Activated CD8-positive, alpha-beta memory T cell treated with anti-CD3 and anti-CD28 coated beads, Interleukin-2, amount 50 U/mL, for 24 hours (primary cell): ENCODE data around the gene TARM1.

Source experiments
- DNase-seq: peaks from one replicate; pipeline ENCODE4 v3.0.0-alpha.2; 2020; ENCODE audit errors: extremely low read depth

TARM1 gene

GRCh38 chr19:54081032-54081431 is at the start of gene TARM1:
Gene TARM1 (minus strand): TSS chr19:54081365. CDS start chr19:54081340, 25 bp downstream.
- DNase-seq, result no peak

DNA sequence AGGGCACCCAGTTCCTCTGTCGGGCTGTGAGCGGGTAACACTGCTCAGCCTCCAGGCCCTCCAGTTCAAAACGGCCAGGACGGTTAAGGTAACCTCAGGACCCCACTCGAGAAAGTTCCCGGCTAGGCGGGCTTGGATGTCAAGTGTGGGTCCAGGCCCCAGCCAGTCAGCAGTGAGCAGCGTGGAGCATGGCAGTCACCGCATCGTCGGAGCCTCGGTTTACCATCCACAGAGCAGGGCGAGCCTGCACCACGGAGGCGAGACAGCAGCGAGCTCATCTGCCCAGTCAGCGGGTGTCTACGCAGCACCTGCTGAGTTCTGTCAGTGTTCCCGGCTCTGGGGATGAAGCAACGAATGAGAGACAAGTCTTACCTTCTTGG is 48.4 kb upstream of the TARM1 start:
- no peak for DNase-seq

DNA sequence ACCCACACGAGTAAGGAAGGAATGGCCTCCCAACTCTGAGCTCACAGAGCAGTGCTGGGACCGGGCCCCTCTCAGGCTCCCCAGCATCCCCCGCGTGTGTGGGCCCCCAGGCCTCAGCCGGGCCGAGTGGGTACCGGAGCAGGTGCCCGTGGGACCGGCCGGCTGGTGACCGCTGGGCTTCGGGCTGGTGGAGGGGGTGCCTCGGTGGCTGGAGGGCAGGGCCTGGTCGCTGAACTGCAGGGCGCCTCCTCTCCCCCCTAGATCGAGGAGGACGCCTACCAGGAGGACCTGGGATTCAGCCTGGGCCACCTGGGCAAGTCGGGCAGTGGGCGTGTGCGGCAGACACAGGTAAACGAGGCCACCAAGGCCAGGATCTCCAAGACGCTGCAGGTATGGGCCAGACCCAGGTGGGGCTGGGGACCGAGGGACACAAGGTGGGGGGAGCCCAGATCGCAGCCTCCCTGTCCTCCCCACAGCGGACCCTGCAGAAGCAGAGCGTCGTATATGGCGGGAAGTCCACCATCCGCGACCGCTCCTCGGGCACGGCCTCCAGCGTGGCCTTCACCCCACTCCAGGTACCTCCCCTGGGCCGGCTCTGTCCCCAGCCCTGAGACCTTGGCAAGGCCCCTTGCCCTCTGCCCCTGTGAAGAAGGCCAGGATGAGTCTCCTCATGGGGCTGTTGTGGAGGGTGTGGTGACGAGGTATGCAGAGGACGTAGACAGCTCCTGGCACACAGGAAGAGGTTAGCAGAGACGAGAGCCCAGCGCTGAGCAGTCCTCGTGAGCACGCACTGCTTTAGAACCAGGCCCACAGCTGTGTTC is 47.8 kb upstream of the TARM1 start:
- no peak for DNase-seq

DNA sequence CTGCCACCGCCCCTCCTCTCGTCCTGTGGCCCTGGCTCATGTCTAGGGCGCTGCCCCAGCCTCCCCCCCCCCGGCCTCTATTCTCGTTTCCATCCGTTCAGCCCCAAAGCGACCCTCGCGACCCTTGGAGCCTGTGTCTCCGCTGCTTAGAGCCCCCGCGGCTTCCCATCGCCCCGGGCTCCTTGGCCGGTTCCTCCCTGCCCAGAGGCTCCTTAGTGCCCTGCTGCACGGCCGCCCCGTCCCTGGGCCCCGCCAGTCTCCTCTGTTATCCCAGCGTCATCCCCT is 47.2 kb upstream of the TARM1 start:
- no peak for DNase-seq

DNA sequence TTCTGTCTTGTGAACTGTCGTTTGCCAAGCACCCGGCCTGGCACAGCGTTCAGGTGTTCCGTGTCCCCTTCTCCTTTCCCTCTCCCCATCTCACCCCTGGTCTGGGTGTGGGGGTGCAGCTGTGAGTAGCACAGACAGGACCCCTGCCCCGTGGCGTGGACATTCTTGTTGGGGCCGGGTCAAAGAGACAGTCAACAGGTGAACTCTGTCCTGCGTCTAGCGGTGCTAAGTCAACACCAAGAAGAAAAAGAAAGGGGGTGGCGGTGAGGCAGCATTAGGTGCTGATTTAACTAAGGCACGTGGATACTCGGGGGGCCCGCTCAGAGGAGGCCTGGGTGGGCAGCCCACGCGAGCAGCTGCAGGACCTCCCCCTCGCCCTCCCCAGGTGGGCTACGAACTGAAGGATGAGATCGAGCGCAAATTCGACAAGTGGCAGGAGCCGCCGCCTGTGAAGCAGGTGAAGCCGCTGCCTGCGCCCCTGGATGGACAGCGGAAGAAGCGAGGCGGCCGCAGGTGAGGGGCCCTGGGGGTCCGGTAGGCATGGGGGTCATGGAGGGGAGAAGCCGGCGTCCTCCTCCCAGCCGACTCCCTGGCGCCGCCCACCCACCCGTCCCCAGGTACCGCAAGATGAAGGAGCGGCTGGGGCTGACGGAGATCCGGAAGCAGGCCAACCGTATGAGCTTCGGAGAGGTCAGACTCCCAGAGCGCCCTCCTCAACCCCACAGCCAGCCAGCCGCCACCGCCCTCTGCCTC is 46.7 kb upstream of the TARM1 start:
- DNase-seq, result no peak

DNA sequence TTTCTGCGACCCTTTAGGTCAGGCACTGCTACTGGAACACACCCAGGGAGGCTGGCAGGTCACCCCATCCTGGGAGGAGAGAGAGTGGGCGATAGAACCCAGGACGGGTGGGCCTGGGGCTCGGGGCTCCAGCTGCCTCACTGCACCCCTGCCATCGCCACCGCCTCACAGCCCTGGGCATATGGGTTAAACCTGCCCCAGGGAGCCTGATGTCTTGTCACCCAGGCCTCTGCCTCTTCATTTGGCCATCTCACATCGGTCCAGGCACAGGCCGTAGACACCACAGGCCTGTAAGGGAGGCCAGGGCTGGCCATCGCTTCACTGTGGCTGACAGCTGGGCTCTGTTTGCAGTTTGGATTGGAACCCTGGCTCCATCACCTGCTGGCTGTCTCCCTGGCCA is 44.5 kb upstream of the TARM1 start:
- no peak for DNase-seq

DNA sequence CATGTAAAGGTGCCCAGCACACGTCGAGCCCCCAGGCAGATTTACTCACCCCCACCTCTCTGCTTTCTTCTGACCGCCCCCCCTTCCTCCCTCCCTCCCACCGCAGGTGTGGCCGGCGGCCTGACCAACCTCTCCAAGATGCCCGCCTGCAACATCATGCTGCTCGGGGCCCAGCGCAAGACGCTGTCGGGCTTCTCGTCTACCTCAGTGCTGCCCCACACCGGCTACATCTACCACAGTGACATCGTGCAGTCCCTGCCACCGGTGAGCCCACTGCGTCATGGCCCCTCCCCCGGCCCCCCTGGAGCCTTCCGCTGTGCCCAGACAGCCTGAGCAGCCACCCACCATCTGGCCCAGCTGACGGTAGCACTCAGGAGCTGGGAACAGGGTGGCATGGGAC is 43.2 kb upstream of the TARM1 start:
- DNase-seq, result no peak

DNA sequence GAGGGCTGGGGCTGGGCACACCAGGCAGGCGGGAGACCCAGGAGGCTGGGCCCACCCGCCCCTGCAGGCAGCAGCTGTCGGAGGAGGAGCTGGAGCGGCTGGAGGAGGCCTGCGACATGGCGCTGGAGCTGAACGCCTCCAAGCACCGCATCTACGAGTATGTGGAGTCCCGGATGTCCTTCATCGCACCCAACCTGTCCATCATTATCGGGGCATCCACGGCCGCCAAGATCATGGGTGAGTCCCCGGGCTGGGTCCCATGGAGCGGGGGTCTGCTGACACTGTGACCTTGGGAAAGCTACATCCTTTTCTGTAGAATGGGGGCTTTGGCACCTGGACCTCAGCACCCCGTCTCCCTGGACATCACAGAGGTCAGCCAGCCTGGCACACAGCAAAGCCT is 42.5 kb upstream of the TARM1 start:
- no peak for DNase-seq

- no peak for DNase-seq
Measured at GRCh38 chr19:54121259-54121658, 40.1 kb upstream of the TARM1 start.

DNA sequence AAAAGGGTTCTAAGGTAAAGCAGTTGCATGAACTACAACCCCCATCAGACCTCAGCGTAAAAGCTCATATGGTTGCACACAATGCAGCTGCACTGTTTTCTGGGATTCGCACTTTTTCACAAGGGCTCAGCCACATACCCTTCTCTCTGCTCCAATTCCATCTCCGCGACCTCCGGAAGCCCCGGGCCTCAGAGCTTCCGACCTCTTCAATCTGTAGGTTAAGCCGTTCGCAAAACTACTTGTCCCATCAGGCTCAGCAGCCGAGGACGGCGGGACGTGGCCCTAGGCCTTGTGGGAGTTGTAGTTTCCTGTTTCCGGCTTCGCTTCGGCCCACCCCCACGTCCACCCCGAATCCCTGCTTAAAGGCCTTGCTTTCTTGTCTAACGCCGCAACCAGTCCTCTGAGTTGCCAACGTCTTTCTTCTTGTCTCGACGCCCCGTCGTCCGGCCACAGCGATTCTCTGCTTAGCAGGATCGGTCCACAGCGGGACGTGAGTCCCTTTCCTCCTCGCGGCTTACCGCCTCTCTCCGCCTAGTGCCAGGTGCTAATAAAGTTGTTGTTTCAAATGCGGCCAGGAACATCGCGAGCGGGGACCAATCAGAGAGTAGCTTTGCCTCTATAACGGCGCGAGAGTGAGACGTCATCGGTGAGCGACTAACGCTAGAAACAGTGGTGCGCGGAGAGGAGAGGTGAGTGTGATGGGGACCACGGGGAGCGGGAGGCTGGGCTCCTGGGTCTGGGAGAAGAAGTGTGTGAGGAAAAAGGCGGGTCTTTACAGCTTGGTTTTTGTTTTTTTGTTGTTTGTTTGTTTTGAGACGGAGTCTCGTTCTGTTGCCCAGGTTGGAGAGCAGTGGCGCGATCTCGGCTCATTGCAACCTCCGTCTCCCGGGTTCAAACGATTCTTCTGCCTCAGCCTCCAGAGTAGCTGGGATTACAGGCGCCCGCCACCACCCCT is 34.2 kb upstream of the TARM1 start, which contains the start of the genes PRPF31 and TFPT:
PRPF31 (plus strand) TSS at position 646 of the 955 bp plus-strand sequence. CDS start 2,525 bp downstream, outside the sequence.
TFPT (minus strand) TSS at position 549 of the 955 bp plus-strand sequence; CDS start at position 161, 388 bp downstream.
- peak; percentile 96 for DNase-seq

DNA sequence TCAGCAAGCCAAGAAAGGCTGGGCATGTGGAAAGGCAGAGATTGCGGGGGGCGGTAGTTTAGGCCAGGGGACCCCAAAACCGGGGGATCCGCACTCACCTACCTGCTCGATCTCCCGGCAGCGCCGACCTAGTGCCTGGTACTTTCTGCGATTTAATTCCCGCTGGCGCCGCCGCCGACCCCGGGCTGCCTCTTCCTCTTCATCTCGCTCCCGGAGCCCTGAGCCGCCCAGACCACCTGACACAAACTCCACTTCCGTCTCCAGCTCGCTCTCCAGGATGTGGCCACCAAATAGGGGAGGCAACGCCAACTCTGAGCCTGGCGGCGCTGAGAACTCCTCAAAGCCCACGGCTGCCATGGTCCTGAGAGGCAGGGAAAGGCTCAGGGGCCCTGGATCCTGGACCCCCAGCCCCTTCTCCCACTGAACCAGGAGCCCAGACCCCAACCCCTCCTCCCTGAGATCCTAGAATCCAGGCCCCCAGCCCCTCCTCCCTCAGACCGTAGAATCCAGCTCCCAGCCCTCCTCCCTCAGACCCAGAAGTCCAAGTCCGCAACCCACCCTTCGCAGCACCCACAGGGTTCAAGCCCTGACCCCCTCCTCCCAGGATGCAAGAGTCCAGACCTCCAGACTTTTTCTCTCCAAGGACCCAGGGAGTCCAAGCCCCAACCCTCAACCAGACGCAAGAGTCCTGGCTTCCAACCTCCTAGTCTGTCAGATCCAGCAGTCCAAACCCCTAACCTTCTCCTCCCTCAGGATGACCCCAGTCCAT is 33.4 kb upstream of the TARM1 start:
- DNase-seq, result no peak

- DNase-seq, result no peak
Measured at GRCh38 chr19:54109651-54110050, 28.5 kb upstream of the TARM1 start.

DNA sequence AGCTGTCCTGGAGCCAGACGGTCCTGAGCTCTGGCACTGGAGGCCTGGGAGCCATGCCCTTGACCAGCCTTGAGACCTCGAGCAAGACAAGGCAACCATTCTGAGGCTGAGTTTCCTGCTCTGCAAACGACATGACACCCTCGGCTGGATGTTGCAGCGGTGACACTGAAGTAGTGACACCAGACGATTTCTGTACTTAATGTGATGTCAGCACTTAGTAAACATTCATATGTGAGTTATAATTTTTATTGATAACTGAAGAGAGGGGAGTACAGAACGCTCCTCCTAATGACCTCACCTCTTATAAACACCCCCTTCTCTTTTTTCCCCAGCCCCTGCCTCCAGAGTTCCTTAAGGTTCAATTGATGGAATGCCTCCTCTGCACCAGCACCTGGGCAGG is 27.3 kb upstream of the TARM1 start:
- no peak for DNase-seq

DNA sequence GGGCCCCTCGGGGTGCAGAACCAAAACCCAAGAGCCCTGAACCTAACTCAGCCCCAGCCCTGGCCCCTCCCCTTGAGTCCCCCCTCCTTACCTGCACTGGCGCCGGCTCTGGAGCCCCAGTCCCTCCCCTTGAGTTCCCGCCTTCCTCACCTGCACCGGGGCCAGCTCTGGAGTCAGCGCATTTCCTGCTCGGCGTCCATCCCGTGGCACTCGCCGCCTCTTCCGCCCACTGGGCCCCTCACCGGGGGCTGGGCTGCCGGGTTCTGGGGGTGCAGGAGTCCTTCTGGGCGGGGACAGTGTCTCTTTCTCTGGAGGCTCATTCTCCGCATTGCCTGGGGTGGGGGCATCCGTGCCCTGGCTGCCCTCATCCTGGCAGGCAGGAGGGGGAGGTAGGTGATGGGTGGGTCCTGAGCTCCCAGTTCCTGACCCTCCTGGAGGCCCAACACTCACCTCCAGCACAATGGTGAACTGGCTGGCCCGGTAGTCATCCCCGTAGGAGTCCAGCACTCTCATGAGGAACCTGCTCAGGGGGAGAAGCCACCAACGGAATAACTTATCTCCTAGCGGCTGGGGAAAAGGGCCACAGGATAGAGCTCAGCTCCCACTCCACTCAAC is 26.8 kb upstream of the TARM1 start:
- DNase-seq, result no peak

DNA sequence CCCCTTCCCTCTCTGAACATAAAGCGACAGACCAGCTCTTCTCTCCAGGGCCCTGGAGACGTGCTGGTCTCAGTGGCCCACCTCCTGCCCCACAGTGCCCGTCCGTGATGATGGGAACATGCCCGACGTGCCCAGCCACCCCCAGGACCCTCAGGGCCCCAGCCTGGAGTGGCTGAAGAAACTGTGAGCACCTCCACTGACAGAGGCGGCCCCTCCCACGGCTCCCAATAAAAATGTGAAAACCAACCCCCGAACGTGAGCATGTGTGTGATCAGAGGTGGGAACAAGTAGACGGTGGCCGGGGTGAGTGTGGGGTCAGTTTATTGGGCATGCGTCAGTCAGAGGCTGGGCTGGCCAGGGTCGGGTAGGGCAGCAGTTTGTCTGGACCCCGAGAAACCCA is 25.6 kb upstream of the TARM1 start:
- no peak for DNase-seq

DNA sequence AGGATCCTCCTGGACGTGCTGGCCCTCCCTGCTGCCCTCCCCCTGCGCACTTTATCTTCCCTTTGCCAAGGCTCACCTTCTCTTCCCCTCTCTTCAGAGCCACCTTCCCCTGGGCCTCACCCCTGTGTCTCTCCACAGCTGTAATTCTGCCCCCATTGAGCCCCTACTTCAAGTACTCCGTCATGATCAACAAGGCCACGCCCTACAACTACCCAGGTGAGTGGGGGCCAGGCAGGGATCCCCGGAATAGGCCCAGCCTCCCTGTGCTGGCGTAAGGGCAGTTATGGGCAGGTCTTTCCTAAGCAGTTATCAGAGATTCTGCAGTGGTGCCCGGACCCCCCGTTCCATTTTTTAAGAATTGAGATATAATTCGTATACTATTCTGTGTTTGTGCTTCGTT is 24.6 kb upstream of the TARM1 start:
- no peak for DNase-seq

GRCh38 chr19:54104998-54105715 is 24.0 kb upstream of the TARM1 start:
- no peak for DNase-seq

DNA sequence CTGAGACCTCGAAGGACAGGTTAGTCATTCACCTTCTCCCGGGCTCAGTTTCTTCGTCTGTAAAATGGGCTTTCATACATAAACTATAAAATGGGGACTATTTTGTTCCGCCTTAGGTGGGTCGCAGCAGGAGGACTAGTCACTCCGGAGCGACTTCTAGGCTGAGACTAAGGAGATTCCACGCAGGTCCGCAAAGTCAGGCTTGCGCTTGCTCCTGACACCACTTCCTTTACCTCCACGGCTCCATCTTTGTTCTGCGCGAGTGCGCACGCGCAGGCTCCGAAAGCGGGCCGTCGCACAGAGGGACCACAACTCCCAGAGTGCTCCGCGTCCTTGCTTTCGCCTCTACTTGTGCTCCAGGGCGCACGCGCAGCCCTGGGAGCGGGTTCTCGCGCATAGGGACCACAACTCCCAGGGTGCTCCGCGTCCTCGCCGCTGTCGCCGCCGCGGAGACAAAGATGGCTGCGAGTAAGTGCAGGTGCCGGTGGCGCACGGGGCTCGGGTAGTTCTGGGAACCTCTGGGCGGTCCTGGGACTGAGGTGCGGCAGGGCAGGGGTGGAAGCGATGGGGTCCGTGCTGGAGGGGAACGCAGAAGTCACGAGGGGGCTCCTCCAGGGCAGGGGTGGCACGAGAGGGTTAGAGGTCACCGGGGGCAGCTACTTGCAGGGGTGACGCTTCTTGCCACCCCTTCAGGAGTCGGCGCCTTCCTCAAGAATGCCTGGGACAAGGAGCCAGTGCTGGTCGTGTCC is 21.4 kb upstream of the TARM1 start, which contains the start of gene NDUFA3:
NDUFA3 (plus strand) TSS at position 435 of the 749 bp plus-strand sequence; CDS start at position 459, 24 bp downstream.
- DNase-seq, result peak; percentile 90

DNA sequence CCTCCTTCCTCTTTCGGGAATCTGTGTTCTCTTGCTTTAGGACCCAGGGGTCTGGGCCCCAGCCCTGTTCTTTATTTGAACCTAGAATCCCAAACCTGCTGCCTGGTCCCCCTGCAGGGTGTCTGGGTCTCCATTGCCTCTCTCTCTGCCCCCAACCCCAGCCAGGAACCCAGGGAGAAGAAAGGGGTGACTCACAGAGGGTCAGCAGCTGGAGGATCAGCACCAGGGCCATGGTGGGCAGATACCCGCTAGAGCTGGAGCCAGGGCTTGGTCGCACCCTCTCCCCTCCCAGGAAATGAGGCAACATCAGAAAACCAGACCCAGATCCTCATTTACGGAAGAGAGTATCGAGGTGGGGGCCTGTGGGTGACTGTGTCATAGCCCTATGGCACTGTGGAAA is 19.4 kb upstream of the TARM1 start, which contains the start of gene OSCAR:
OSCAR (minus strand) TSS at position 243 of the 400 bp plus-strand sequence; CDS start at position 232, 11 bp downstream.
- DNase-seq, result no peak
